ENCODE data around the gene SMIM36.
"Not testable (repeated sequence)": the region's sequence is repeated elsewhere in the genome, so short reads cannot be mapped to it uniquely, and the experiment has no call there.

SMIM36 gene

GRCh38 chr17:55454906-55455474, 56.3 kb downstream of the SMIM36 start:
- no peak for DNase-seq (ENCODE audit: low spot score)

- DNase-seq (ENCODE audit: low spot score), result no peak
Observed at GRCh38 chr17:55453839-55454557, 57.3 kb downstream of the SMIM36 start.

DNA sequence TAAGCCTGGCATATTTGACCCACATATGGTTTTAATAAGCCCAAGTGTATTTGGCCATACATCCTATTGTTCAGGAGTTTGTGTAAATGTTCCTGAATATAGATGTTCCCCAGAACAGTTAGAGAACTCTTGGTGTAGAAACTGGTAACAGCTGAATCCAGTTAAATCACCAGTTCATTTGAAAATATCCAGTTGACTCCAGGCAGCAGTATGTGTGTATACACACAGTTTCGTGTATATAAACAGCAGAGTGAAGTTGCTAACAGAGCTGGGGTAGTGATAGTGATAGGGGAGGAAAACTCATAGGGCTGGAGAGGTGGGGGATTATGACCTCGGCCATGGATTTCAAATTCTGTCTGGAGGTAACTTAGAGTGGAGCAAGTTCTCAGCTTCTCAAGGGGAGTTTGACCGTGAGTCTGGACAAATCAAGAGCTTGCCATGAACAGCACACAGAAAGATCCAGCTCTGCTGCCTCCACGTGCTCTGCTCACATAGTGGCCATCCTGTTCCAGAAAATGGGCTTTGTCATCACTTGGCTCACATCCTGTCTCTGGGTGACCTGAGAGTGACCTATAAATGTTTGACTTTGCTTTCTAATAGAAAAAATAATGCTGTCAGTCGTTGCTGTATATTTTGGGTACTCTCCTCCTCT, 59.0 kb downstream of the SMIM36 start:
- DNase-seq (ENCODE audit: low spot score), result no peak

DNA sequence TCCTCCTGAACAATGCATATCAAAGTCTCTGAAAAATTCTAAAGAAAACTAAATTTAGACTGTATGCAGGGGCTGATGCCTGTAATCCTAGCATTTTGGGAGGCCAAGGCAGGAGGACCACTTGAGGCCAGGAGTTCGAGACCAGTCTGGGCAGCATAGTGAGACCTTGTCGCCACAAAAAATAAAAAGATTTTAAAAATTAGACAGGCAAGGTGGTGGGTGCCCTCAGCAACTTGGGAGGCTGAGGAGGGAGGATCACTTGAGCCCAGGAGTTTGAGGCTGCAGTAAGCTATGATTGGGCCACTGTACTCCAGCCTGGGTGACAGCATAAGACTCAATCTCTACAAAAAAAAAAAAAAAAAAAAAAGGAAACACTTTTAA, 59.5 kb downstream of the SMIM36 start:
- DNase-seq (ENCODE audit: low spot score), result no peak

- DNase-seq (ENCODE audit: low spot score), result no peak
Observed at GRCh38 chr17:55451203-55451641, 60.0 kb downstream of the SMIM36 start.

DNA sequence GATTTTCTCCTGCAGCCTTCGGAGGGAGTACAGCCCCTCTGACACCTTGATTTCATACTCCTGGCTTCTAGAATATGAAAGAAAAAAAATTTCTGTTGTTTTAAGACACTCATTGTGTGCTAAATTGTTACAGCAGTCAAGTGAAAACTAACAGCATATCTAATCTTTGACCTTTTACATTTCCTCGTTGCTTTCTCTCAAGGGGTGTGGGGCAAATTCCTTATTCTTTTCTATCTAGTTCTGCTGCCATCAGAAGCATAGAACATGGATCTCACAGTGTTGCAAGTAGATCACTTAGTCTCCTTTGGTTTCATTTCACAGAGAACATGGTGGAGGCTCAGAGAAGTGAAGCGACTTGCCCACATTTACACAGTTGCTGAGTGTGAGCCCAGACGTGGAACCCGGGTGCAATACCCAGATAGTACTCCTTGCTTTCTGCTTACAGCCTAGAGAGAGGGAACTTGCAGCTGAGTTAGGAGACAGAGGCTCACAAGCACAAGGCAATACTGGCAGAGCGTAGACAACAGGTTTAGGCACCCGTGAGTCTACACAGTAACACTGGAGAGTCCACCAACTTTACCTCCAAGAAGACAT, 60.9 kb downstream of the SMIM36 start:
- DNase-seq (ENCODE audit: low spot score), result no peak

DNA sequence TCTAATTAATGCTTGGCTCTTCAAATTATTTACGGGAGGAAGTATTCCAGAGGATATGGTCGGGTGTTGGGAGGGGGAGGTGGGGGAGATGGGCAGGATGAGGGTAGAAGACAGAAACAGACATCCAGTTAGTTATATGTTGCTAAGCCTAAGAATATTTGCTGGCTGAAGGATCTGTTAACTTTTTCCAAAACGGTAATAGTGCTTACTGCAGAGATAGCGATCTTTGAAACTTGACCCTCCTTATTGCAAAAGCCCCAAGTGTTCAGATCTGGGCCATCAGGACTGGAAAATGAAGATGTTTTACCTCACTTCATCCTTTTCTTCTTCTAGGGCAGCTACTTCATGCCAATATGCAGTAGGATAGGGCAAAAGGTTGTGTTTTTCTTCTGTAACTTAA, 62.6 kb downstream of the SMIM36 start:
- no peak for DNase-seq (ENCODE audit: low spot score)

DNA sequence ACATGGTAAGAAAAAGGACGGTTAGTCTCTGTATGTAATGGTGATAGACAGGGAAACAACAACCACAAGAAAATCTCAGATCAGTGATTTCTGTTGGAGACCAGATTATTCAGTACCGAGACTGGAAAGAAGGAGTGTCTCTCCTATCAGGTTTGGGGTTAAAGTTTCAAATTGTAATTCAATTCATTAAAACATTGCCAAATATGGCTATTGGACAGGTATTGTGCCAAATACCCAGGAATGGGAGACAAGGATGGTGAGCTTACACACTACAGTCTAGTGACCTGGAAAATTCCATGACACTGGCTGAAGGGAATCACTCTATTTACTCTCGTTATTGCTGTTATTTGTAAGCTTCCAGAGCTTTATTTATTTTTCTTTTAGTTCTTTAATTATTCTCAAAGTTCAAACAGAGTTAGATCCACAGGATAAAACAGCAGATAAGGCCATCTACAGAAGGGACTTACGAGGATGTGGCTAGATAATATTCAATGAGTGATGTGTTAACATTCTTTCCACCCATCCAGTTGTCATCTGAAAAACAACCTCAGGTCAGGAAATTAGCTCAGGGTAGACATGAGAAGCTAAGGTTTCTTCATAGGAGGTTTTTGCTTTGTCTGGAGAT, 64.6 kb downstream of the SMIM36 start:
- no peak for DNase-seq (ENCODE audit: low spot score)

- not testable (repeated sequence) for DNase-seq (ENCODE audit: low spot score)
Observed at GRCh38 chr17:55446004-55446403, 65.2 kb downstream of the SMIM36 start.

GRCh38 chr17:55444471-55445441, 66.5 kb downstream of the SMIM36 start:
- DNase-seq (ENCODE audit: low spot score), result no peak

DNA sequence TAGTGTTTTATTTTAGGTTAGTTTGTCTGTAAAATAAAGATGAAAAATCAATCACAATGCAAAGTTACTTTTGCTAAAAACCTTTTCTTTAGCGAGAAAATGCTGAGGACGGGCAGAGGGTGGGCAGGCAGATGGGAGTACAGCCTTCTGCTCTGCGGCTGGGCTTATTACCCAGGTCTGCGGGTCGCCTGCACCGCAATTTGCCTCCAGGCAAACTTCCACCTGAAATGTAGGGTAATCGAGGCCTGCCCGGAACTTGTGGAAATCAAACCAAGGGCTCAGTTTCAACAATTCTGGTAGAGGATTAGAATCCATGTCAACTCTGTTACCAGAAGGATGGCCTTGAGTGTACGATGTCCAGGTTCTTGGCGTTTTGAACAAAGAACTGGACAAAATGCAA, 67.3 kb downstream of the SMIM36 start:
- no peak for DNase-seq (ENCODE audit: low spot score)

DNA sequence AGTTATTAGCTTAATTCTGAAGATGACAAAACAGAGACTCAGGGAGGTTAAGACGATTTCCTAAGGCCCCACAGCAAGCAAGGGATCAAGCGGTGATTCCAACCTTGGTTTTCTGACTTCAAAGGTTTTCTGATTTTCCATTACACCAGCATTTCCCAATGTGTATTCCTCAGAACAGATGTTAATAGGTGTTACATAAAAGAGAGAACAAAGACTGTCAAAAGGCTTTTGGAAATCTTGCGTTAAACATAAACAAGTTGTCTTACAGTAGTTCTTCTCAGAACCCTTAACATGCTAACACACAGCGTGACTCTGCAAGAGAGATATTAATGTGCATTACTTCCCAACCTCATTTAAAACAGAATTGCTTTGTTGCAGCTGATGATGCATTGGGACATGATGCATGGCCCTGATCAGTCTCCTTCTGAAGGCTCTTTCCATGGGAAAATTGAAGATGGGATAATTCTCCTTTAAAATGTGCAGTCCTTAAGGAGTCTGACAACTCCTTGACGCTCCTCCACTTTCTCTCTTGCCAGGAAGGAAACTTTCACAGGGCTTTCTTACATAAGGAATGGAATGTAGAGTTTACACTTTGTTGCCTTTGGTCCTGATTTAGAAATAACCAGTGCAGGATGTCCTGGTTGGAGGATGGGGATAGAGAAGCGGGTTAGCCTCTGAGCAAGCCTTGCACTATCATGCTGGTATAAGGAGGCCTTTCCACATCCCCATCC, 68.1 kb downstream of the SMIM36 start:
- DNase-seq (ENCODE audit: low spot score), result no peak

DNA sequence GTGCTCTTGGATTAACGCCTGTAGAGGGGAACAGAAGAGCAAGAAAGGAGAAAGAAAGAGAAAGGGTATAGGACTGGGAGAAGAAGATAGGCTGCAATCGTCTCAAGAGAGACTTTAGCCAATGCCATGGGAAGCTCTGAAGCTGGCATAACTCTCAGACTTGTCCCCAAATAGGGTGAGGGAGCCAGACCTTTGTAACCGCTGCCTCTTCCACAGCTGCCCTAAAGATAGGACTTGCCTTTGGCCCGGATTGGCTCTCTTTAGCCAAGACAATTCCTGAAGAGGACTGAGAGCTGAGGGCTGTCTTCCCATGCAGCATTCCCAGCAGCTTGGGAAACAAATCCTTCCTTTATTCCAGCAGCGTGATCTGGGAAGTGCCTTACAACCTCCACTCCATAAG, 68.8 kb downstream of the SMIM36 start:
- no peak for DNase-seq (ENCODE audit: low spot score)

- no peak for DNase-seq (ENCODE audit: low spot score)
Observed at GRCh38 chr17:55441544-55441943, 69.7 kb downstream of the SMIM36 start.

DNA sequence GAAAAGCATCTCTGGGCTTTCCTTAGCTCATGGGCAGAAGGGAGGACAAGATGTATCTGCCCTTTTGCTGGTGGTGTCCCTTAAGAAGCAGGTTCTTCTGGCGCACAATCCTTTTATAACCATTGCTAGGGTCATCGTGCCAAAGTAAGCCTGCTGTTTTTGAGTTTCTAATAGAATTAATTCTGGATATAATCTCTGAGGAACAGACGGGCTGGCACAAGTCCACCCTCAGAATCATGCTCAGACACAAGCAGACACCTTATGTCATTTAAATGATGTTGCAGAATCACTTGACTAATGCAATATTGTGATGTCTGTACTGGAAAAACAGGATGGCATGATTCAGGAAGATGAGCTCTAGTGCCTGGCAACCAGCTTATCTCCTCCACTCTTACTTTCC, 70.9 kb downstream of the SMIM36 start:
- DNase-seq (ENCODE audit: low spot score), result no peak

- DNase-seq (ENCODE audit: low spot score), result no peak
Observed at GRCh38 chr17:55437159-55437605, 74.1 kb downstream of the SMIM36 start.

- DNase-seq (ENCODE audit: low spot score), result no peak
Observed at GRCh38 chr17:55436224-55437158, 74.8 kb downstream of the SMIM36 start.

DNA sequence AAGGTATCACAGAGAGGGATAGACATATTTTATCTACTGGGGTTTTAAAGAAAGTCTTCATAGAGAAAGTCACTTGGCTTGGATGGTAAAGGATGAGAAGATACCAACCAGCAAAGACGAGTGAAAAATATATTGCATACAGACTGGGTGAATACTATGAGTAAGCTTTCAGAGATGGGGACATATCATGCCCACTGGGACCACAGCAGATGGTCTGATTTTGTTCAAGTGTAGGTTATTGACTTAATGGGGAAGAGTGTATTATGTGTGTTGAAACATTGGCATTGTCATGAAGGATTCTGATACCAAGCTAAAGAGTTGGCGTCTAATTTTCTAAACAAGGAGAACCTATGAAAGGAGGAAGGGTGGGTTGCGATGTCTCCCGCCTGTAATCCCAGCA, 75.8 kb downstream of the SMIM36 start:
- no peak for DNase-seq (ENCODE audit: low spot score)

GRCh38 chr17:55434721-55435120, 76.5 kb downstream of the SMIM36 start:
- DNase-seq (ENCODE audit: low spot score), result no peak

Data from activated CD4-positive, alpha-beta T cell treated with anti-CD3 and anti-CD28 coated beads, Interleukin-2, Interleukin-4, amounts not matched to agents 100 ng/mL and 50 ng/mL, durations not matched to agents 16 hours and 8 hours (primary cell).